Uterus (tissue), 2 donors: ENCODE measurements around the gene CACNG8.

ENCODE experiments used
- POLR2A ChIP-seq, 2 donors: fragments of 450-650 bp; IDR thresholded peaks; one replicate each; pipeline ENCODE4 v1.6.1; 2016; ENCODE audit warnings: antibody characterized with exemption in 2 of 2, mild to moderate bottlenecking in 1 of 2, moderate library complexity in 1 of 2
- TF ChIP-seq, protein P1 (sequence below), 4 experiments: fragments of 200-600 bp in 2 of 4; fragments of 450-650 bp in 2 of 4; sonication (generic) in 2 of 4; IDR thresholded peaks; one replicate each; pipeline ENCODE4 v1.5.1; 2016 to 2019; ENCODE audit warnings: antibody characterized with exemption in 4 of 4, mild to moderate bottlenecking in 2 of 4, moderate library complexity in 1 of 4

- TF ChIP-seq, protein P1, sequence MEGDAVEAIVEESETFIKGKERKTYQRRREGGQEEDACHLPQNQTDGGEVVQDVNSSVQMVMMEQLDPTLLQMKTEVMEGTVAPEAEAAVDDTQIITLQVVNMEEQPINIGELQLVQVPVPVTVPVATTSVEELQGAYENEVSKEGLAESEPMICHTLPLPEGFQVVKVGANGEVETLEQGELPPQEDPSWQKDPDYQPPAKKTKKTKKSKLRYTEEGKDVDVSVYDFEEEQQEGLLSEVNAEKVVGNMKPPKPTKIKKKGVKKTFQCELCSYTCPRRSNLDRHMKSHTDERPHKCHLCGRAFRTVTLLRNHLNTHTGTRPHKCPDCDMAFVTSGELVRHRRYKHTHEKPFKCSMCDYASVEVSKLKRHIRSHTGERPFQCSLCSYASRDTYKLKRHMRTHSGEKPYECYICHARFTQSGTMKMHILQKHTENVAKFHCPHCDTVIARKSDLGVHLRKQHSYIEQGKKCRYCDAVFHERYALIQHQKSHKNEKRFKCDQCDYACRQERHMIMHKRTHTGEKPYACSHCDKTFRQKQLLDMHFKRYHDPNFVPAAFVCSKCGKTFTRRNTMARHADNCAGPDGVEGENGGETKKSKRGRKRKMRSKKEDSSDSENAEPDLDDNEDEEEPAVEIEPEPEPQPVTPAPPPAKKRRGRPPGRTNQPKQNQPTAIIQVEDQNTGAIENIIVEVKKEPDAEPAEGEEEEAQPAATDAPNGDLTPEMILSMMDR (IDR thresholded peaks at IDR 0.05) = no peak
- no peak for TF ChIP-seq POLR2A (IDR thresholded peaks at IDR 0.05)
Measured at GRCh38 chr19:54023191-54023590, 60.5 kb downstream of the CACNG8 start.
